HG02571 (cell line): Measurements from ENCODE around the gene PSME1.

Experiments
- ATAC-seq: cut with Tn5 transposase; IDR thresholded peaks from one replicate; pipeline ENCODE4 v1.9.1; 2021; ENCODE audit warnings: mild to moderate bottlenecking, moderate library complexity; ENCODE audit not compliant: unreplicated experiment

PSME1 gene

DNA sequence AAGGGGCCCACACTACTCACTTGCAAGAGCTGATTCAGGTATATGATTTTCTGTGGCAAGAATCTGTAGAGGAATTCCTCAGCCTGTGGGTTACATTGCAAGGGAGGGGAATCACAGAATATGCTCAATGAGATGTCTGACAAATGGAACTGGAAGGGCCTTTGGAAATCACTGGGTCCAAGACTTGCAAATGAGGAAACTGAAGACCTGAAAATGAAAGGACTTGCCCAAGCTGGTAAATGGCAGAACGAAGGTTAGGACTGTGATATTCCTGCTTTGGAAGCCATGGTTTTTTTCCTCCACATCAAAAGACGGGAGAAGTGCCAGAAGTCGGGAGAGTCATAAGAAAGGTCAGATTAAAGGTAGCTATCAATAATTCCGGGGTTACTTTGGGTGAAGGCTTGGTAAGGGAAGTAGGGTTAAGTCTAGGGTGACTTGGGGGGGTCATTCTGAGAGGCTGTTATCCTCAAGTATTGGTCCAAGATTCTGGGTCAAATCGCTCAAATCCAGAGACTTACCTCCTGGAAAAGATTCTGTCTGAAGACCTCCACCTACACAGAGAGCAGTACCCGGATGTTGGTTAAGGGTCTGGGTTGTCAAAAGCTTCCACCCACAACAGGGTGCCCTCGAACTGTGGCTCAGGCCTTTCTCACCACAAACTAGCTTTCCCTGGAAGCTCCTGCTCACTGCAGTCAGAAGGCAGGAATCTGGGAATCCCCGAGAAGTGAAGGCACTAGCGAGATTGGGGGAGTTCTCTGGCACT lies 9.9 kb downstream of the PSME1 start:
- no peak for ATAC-seq

DNA sequence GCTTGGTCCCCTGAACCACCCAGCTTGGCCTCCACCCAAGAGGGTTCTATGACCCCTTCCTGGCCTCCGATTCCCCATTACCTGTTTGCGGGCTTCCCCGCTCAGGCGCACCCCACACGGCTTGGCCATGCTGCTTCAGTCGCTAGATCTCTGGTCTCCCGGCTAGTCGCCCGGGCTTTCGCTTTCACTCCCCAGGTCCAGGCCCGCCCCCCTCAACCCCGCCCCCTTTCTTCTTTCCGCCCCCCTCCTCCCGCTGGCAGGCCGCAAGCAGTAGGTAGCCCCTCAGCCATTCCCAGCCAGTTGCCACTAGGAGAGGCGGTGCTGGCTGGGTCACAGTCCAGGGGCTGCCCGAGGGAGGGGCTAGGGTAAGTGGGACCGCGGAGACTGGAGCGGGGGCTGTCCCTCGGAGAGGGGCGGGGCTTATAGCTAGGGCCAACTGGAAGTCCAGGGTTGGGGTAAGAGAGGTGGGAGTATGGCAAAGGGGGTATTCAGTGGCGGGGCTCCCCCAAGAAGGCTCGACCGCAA lies 10.5 kb downstream of the PSME1 start, which contains the start of gene PSME2:
TSS of gene PSME2 (minus strand) at position 158 of the 525 bp plus-strand sequence. CDS start at position 129, 29 bp downstream.
- ATAC-seq: peak; percentile 66

DNA sequence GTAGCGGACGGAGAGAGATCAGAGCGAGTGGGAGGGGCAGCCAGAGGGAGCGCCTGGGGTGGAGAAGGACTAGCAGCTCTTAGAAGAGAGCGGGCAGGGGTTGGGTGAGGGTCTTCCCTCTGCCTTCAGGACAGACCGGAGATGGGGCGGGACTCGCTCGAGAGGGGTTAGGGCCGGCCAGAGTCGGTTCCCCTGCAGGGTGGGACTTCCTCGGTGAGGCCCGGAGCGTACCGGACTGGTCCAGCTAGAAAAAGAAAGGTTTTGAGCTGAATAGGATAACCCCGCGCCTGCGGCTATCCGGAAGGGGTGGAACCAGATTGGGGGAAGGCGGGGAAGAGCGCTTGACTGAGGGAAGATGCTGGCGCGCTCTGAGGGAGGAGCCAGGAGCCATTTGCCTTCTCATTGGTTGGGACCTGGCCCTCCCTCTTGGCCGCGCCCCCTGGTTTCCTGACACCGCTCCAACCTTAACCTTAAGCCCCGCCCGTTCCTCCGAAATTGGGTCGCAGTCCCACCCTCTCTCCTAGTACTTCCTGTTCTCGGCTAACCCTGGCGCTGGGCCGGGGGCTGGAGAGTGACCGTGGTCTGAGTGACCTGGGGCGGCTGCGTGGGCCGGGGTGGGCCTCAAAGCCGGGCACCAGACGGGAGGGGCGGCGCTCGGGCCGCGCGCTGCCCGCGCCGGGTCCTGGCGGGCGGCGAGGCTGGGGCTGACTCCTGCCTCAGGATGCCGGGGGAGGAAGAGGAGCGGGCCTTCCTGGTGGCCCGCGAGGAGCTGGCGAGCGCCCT lies 11.2 kb downstream of the PSME1 start, which contains the start of gene RNF31:
TSS of gene RNF31 (plus strand) at position 521 of the 783 bp plus-strand sequence. CDS start at position 722, 201 bp downstream.
- peak; percentile 74 for ATAC-seq

DNA sequence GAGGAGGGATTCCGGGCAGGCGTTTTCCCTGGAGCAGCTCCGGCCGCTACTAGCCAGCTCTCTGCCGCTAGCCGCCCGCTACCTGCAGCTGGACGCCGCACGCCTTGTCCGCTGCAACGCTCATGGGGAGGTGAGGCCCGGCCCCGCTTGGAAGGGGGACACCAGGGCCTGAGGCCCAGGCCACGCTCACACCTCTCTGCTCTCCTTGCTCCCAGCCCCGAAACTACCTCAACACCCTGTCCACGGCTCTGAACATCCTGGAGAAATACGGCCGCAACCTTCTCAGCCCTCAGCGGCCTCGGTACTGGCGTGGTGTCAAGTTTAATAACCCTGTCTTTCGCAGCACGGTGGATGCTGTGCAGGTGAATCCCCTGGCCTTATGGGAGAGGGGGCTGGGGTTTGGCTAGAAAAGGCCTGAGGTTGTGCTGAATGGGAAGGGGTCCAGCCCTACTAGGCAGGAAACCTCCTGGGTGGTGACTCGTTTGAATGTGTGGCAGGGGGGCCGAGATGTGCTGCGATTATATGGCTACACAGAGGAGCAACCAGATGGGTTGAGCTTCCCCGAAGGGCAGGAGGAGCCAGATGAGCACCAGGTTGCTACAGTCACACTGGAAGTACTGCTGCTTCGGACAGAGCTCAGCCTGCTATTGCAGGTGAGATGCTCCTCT lies 11.9 kb downstream of the PSME1 start:
- no peak for ATAC-seq

DNA sequence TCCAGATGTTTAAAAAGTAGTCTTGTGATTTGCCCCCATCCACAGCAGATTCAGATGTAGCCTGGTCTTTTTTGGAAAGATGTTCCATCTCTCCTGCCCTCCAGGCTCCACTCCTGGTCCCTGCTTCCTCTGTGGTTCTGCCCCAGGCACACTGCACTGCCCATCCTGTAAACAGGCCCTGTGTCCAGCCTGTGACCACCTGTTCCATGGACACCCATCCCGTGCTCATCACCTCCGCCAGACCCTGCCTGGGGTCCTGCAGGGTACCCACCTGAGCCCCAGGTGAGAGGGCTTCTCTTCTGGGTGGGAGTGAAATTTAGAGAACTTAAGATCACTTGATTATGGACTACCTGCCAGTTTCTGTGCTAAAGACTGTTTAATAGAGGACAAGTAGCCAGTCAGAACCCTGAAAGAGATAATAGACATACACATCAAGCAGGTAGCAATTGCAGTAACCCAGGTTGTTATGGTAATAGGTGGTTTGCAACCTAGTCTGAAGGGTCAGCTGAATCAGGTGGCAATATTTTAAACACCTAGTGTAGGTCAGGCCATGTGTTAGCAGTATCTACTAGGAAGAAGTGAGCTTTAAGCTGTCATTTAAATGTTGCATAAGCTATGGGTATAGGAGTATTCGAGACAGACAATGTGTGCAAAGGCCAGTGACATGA lies 13.4 kb downstream of the PSME1 start:
- no peak for ATAC-seq

DNA sequence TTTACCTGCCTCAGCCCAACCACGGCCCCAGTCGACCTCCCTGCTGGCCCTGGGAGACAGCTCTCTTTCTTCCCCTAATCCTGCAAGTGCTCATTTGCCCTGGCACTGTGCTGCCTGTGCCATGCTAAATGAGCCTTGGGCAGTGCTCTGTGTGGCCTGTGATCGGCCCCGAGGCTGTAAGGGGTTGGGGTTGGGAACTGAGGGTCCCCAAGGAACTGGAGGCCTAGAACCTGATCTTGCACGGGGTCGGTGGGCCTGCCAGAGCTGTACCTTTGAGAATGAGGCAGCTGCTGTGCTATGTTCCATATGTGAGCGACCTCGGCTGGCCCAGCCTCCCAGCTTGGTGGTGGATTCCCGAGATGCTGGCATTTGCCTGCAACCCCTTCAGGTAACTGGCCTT lies 14.1 kb downstream of the PSME1 start:
- ATAC-seq: no peak

DNA sequence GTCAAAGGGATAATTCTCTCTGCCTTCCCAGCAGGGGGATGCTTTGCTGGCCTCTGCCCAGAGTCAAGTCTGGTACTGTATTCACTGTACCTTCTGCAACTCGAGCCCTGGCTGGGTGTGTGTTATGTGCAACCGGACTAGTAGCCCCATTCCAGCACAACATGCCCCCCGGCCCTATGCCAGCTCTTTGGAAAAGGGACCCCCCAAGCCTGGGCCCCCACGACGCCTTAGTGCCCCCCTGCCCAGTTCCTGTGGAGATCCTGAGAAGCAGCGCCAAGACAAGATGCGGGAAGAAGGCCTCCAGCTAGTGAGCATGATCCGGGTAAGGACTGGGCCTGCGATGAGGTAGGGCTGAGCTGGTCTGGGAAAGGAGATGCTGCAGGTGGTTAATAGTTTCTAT lies 14.6 kb downstream of the PSME1 start:
- ATAC-seq: no peak

DNA sequence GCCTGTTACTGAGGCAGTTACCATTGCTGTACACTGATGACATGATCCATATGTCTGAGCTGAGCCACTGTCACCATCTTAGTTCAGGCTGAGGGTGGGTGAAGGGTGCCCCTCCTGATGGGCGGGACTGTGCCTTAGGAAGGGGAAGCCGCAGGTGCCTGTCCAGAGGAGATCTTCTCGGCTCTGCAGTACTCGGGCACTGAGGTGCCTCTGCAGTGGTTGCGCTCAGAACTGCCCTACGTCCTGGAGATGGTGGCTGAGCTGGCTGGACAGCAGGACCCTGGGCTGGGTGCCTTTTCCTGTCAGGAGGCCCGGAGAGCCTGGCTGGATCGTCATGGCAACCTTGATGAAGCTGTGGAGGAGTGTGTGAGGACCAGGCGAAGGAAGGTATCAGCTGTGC lies 15.0 kb downstream of the PSME1 start:
- no peak for ATAC-seq

DNA sequence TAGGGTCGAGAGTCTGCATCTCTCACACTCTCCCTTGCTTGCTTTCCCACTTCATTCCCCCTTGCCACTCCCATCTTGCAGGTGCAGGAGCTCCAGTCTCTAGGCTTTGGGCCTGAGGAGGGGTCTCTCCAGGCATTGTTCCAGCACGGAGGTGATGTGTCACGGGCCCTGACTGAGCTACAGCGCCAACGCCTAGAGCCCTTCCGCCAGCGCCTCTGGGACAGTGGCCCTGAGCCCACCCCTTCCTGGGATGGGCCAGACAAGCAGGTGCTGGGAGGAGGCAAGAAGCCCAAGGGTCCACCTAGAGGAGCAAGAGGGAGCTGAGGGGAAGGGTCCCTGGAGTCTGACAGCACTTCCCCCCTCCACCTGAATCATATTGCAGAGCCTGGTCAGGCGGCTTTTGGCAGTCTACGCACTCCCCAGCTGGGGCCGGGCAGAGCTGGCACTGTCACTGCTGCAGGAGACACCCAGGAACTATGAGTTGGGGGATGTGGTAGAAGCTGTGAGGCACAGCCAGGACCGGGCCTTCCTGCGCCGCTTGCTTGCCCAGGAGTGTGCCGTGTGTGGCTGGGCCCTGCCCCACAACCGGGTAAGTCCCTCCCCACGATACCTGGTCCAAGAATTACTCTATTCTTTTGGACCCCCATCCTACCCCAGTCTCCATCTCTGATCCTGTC lies 15.5 kb downstream of the PSME1 start:
- no peak for ATAC-seq

DNA sequence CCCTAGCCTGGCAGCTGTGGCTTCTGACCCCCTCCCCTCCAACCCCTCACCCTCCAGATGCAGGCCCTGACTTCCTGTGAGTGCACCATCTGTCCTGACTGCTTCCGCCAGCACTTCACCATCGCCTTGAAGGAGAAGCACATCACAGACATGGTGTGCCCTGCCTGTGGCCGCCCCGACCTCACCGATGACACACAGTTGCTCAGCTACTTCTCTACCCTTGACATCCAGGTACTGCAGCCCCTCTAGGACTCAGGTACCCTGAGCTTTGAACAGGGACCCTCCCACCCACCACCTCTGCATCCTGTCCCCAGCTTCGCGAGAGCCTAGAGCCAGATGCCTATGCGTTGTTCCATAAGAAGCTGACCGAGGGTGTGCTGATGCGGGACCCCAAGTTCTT lies 19.1 kb downstream of the PSME1 start:
- ATAC-seq: no peak

DNA sequence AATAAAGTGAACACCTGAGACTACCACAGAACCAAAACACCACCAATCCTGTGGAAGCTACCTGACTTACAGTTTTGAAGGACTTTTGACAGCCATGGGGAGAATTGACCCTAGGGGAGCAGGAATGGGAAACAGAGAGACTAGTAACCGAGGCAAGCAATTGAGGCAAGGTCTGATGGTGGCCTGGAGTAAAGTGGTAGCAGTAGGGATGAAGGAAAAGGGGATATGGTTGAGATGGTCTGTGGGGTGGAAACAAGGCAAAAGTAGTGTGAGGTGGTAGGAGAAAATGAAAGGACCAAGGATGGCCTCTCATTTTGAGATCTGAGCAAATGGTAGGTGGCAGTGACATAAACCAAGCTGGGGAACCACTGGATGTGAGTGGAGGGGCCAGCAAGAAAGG lies 20.8 kb downstream of the PSME1 start:
- no peak for ATAC-seq

DNA sequence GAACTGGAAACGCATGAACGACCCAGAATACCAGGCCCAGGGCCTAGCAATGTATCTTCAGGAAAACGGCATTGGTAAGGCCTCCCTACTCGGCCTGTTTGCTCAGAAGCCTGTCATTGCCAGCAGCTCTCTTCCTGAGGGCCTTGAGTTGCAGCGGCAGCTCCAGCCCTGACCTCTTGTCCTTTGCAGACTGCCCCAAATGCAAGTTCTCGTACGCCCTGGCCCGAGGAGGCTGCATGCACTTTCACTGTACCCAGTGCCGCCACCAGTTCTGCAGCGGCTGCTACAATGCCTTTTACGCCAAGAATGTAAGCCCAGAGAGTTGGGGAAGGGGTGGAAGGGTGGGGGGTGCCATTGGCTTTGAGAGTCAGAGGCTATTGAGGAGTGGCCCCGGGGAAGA lies 21.3 kb downstream of the PSME1 start:
- no peak for ATAC-seq

DNA sequence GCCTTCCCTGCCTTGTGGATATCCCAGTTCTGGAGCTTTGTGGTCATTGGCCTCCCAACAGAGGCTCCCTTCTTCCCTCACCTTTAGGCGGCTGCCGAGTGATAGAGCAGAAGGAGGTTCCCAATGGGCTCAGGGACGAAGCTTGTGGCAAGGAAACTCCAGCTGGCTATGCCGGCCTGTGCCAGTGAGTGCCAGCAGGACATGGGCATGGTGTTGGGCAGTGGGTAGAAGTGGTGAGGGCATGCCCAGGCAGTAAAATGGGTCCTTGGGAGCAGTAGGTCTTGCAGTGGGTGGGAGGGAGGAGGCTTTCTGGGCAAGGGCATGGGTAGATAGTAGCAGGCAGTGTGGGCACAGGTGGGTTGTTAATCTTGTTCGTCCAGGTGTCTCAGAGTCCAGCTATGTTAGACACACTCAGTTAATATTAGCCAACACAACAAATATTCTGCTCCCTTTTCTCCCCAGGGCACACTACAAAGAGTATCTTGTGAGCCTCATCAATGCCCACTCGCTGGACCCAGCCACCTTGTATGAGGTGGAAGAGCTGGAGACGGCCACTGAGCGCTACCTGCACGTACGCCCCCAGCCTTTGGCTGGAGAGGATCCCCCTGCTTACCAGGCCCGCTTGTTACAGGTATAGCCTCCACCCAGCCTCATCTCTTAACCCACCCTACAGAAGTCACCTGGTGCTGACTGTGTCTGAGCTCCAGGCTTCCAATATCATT lies 23.9 kb downstream of the PSME1 start:
- no peak for ATAC-seq

DNA sequence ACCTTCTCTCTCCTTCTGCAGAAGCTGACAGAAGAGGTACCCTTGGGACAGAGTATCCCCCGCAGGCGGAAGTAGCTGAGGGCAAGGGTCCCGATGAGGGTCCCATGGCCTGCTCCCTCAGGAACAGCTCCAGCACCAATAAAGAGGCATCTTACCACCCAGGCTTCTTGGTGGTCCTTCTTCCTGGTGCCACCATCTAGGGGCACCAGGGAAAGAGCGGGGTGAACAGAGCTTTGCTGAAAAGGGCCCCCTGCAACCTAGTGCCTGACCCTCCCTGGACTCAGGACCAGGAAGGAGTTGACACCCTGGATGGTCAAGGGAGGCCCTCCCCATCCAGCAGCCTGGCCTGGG lies 24.5 kb downstream of the PSME1 start:
- no peak for ATAC-seq

DNA sequence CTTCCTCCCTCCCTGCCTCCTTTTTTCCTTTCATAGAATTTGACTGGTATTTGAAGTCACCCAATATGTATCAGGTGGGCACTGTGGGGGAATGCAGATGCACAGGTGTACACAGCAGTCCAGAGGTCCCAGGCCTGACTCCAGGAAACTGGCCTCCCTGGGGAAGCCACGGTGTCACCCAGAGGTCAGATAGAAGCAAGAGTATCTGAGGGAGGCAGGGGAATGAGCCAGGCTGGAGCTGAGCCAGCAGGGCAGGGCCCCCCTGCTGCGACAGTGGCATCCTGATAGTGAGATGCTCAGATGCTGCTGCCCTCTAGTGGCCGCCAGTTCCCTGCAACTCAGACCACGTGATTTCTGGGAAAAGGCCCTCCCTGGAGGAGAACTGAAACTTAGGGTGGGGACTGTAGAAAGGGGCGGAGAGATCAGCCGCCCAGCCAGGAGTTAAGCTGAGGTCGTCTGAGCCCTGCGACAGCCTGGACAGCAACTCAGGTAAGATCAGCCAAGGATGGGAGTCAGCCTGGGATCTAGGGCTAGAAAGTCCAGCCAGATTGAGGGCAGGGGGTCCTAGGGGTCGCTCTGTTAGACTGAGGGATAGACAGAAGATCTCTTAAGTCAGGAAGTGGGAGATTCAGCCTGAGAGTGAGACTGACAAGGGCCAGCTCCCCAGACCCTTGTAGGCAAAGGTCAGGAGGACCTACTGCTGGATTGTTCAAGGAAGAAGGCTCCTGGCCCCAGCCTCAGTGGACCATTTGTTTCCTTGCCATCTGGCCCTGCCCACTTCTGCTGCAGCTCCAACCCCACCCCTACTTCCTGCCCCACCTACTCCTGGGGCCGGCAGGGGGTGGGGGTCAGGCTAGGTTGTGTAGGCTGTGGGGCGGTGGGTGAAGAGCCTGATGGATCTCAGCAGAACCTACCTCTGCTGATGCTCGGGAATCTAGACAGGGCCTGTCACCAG lies 25.1 kb downstream of the PSME1 start, which contains the start of gene IRF9:
TSS of gene IRF9 (plus strand) at position 416 of the 955 bp plus-strand sequence. CDS start 880 bp downstream, outside the sequence.
- ATAC-seq: peak; percentile 70

DNA sequence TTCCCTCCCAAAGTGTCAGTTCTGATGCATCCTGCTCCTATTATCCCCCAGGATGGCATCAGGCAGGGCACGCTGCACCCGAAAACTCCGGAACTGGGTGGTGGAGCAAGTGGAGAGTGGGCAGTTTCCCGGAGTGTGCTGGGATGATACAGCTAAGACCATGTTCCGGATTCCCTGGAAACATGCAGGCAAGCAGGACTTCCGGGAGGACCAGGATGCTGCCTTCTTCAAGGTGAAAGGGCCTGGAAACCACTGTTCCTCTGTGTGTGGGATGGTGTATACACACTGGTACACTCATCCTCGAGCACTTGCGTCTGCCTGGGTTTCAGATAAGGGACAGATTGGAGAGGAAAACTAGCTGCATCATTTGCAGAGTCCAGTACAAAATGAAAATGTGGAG lies 26.1 kb downstream of the PSME1 start:
- no peak for ATAC-seq

DNA sequence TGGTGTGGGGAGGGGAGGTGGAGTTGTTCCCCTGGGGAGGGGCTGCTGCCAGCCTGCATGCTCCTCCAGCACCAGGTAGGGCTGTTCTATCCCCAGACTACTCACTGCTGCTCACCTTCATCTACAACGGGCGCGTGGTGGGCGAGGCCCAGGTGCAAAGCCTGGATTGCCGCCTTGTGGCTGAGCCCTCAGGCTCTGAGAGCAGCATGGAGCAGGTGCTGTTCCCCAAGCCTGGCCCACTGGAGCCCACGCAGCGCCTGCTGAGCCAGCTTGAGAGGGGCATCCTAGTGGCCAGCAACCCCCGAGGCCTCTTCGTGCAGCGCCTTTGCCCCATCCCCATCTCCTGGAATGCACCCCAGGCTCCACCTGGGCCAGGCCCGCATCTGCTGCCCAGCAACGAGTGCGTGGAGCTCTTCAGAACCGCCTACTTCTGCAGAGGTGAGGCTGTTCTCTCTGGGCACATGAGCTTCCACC lies 28.6 kb downstream of the PSME1 start:
- ATAC-seq: no peak

DNA sequence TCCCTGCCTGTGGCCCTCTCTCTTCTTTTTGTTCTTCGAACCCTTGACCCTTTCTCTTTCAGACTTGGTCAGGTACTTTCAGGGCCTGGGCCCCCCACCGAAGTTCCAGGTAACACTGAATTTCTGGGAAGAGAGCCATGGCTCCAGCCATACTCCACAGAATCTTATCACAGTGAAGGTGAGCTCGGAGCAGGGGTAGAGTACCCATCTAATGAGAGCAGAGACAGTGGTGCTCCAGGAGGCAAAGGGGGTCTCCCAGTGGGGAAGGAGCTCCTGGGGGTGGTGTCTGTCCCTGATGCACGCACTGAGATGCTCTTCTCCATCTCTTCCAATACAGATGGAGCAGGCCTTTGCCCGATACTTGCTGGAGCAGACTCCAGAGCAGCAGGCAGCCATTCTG lies 29.8 kb downstream of the PSME1 start:
- no peak for ATAC-seq
